Fibroblast of skin of left biceps (primary cell): ENCODE measurements around the gene RBMS1.

ENCODE experiments used
- DNase-seq, 2 experiments: peaks; one replicate each; pipeline ENCODE4 v3.0.0-alpha.2; 2013; ENCODE audit warnings: low read depth in 2 of 2

RBMS1 gene

GRCh38 chr2:160253440-160254188 is 240.0 kb downstream of the RBMS1 start:
- DNase-seq: no peak

DNA sequence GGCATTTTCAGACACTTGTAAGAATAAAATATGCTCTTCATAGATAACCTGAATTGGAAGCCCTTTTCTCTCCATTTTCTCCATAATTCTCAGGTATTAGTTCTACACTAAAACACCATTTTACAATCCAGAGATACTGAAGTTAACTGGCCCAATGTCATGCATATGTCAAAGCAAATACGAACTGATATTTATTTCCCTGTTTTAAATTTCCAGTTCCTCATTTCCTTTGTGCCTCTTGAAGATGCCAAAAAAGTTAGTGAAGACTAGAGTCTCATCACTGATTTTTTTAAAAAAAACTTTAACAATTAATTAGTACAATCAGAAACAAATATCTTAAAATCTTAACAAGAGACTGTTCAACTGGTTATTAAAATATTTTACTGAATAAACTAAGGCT is 240.7 kb downstream of the RBMS1 start:
- no peak for DNase-seq

- no peak for DNase-seq
These were observed 241.2 kb downstream of the RBMS1 start for GRCh38 chr2:160252278-160252887.

- no peak for DNase-seq
These were observed 242.0 kb downstream of the RBMS1 start for GRCh38 chr2:160251569-160251968.

DNA sequence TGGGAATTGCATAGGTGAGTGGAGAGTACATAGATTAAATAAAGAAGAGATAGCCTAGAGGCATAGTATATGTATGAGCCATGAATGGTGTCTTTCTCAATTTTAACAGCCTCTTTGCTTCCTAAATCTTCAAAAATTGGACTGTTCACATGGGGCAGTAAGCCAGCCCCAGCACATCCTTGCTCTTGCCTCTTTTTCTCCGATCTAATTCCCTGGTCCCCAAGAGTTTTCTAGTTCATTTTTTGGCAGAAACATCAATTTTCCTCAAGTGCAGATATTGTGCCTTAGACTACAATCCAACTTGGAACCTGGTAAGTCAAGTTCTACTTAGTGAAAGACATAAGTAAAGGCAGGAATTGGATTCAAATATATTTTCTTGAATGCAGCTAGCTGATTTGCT is 243.7 kb downstream of the RBMS1 start:
- DNase-seq: no peak

GRCh38 chr2:160247296-160248035 is 246.1 kb downstream of the RBMS1 start:
- DNase-seq: no peak

DNA sequence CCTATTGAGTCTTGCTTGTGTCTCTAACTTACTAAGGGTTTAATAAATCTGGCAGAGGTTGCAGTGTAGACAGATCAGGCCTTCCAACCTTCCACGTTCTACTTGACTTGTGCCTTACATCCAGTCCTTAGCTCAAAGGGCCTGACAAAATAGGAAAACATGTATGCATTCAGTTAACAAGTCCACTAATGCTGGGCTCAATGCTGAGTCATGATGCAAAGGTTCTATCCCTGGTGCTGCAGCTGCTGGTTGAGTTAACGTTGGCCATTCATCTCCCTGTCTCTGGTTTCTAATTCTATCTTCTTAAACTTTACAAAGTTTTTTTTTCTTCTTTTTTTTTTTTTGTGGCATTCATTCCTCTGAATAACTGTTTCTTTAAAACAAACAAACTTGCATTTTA is 247.3 kb downstream of the RBMS1 start:
- DNase-seq: no peak

- DNase-seq: no peak
These were observed 247.9 kb downstream of the RBMS1 start for GRCh38 chr2:160245614-160246155.

DNA sequence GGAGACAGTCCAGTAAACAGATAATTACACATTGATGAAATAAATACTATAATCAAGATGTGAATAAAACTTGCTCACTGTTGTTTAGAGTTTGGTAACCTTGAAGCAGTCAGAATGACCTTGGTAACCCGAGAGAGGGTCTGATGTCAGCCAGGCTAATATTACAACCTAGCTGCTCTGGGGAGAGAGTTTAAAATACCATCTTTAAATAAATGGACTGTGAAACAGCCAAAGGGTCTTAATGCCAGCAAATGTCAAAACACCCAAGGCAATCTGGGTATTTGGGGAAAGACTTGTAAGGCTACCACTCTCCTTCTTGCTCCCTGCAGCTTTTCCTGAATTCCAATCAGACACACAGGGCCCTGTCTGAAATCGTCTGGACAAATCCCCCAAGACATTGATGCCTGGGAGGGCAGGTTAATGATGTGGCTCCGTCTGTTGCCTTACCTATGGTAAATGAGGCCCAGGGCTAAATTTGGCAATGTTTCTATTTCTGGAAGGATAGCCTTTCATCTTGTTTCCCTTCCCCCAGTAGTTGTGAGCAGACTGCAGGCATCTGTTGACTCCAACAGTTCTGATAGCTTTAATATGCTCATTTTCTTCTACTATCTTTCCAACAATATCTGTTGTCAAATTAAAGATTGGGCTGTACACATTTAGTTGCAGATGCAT is 250.6 kb downstream of the RBMS1 start:
- no peak for DNase-seq

DNA sequence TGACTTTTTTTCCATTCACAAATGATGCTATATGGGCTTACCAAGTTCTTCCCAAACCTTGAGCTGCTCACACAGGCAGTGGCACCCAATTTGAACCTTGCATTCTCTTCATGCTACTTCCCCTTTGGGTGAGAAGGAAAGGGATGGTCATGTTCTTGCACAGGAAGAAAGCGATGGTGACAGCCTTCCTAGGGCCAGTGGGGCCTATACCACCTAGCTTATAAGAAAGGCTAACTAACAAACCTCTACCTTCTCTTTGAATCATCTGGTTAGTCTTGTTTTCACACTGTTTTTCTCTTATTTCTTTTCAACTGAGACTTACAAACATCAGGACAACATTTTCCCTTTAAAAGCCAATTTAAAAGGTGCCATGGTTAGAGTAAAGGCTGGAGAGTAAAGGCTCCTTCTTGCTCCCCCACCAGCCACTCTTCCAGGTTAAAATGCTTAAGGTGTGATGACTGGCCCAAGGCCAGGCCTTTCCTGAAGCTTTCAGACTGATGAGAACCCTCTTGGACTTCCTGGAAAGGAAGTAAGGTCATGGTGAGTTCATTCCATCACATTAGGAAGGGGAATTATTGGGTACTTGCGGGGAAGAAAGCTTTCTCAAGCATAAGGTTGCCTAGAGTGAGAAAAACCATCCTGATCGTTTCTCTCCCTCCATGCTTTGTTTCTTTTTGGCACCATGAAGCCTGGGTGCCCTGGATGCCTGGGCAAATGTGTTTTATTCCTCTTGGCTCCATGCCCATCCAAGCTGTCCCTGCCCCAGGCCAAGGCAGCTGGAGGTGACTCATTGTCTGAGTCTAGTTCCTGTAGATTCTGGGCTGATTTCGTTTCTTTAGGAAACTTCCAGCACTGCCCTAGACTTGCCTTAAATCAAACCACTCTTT is 252.1 kb downstream of the RBMS1 start:
- DNase-seq: no peak

GRCh38 chr2:160239436-160239835 is 254.2 kb downstream of the RBMS1 start:
- DNase-seq: no peak

DNA sequence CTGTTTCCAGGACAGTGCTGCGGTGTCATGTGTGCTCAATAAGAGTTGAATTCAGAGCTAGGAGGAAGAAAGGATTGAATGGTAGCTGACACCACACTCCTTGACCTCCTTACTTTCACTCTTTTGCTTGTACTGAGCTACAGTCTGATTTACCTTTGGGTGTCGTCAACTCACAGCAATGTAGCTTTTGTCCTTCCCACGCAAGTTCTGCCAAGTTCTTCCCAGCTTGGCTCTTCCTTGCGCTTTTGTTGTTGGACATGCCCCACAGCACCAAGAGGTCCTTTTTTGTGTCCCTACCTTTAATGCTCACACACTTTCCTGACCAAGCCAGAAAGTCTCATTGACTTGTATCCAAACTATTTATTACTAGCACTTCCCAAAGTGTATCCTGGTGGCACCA is 255.2 kb downstream of the RBMS1 start:
- DNase-seq: no peak

DNA sequence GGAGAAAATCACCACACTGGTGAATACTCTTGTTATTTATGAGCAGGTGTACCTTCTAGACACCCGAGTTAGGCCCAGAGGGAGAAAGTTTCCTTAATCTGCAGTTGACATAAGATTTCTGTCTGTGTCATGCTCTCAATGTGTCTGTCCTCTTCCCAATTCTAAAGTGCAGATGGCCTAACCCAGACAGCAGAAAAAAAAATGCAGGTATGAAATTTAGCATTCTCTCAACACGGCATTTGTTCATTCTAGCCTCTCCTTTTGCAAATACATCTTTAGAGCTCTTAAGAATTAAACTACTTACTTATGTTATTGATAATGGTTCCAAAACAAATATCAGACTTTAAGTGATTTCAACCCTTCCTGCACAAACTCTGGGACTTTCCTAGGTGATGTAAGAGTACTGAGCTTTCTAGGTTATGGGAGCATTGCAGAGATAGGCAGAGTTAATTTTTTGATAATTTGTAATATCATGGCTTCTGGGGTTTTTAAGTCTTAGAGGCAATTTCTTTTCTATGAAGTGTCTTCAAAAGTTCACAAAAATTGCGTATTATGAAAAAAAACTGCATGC is 260.6 kb downstream of the RBMS1 start:
- no peak for DNase-seq

- DNase-seq: no peak
These were observed 264.0 kb downstream of the RBMS1 start for GRCh38 chr2:160229591-160229990.

DNA sequence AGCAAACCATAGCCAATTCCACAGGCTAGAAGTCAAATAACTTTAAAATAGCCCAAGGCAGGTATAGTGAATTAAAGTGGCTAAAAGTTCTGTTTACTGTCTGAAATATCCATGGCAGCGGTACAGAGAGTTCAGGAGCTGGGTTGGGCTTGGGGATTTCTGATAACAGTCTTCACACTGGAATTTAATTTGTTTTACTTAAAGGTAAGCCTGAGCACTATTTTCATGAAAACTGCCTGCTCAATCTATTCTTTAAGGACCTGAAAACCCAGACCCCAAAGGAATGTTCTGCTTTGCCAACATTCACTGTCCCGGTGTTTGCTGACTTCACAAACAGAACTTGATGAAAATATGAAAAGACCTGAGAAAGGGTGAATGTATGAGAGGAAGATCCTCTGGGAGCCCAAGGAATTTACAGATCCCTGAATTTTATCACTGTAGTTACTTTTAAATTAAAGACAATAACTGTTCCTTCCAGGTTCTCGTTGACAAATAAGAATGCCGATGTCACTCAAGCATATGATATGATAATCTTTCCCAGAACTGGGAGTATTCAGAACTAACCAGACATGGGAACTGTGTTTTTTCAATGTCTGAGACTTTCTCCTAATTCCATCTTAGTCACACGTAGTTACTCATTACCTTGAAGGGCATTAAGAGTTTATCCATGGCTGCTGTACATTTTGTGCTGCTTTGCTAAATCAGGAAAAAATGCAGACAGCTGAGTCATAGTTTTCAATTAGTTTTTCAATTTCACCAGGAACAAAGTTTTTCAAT is 265.3 kb downstream of the RBMS1 start:
- peak; percentile 47 to 57 for DNase-seq

GRCh38 chr2:160227293-160227915 is 266.2 kb downstream of the RBMS1 start:
- no peak for DNase-seq

DNA sequence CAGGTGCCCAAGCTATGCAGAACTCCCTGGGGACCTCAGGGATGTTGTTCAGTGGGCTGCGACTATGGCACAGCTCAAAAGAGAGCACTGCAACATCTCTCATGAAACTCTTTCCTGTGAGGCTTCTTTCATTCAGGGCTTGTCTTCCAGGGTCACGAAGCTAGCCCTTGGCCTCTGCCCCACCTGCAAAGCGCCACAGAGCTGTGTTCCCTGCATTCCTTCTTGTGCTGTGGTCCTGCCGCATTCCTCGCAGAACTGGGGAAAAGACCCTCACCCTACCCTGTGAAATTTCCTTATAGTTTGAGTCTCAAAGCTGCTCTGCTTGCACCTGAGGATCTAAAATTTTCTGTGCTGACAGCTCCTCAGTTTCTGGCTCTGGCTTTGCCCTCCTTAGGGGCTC is 267.2 kb downstream of the RBMS1 start:
- no peak for DNase-seq

DNA sequence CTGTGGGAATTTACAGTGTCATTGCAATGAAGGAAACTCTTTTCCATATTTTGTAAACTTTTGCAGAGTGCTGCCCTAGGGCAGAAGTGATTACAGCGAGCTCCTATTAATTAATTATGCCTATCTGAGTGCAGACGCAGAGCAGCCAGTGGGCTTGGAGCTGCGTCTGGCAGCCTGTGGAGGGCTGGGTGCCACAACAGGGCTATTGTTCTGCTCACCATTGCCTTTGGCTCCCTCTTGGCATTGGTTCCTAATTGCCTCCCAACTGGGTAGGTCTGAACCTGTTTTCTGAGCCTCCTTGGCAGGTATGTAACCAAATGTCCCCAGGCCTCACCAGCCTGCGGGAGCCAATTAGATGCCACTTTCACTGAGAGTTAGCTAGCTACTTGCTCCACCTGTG is 267.9 kb downstream of the RBMS1 start:
- no peak for DNase-seq

DNA sequence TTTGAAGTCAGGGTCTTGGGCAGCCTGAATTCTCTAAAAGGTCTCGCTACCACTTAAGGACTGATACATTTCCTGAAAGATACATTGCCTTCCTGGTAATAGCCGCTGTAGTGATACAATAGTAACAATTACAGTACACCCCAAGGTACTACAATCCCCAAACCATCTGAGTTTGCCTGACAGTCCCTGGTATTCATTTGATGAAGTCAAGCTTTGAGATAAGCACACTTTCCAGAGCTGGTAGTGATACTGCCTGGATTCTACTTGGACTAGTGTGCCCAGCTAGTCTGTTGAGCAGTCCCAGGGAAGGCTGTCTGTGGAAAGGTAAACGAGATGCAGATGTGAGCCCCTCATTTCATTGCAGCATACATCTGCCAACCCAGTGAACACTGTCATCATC is 269.1 kb downstream of the RBMS1 start:
- no peak for DNase-seq

DNA sequence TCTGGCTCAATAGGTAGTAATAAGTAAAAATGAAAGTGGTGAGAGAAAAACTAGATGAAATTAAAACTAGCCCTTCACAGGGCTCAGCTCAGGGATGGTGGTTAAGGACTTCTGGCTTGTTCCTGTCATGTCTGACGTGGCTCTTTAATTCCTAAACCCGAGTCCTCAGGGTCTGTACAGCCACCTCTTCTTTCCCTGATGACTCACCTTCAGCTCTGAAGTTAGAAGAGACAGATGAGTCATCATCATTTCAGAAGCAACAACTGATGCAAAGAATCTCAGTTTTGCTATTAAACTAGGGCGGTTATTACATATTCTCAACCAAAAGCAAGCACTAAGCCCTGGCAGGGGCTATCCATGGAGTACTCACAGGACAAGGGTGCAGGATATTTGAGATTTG is 269.5 kb downstream of the RBMS1 start:
- DNase-seq: peak; percentile 84
